ENCODE measurements around the gene PPP1R12C.
A peak's percentile ranks its signal among the peaks of the same experiment; 100 is the strongest.

Gene PPP1R12C

GRCh38 chr19:55146078-55146704 is 28.8 kb upstream of the PPP1R12C start:
- no peak for DNase-seq

- no peak for DNase-seq
Measured at GRCh38 chr19:55145232-55145631, 27.8 kb upstream of the PPP1R12C start.

DNA sequence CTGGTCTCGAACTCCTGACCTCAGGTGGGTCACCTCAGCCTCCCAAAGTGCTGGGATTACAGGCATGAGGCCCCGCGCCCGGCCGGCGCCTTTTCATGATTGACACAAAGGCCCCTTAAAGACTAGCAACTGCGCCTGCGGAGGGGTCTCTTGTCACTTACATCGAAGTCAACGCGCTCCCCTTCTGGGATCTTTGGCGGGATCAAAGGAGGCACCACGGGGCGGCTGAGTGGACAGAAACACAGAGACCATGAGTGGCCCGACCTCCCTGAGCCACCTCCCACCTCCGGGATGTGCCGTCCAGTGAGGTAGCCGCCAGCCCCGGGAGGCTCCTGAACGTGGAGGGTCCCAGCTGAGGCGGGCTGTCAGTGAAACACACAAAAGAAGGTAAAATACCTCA is 24.3 kb upstream of the PPP1R12C start:
- no peak for DNase-seq

- DNase-seq = no peak
Measured at GRCh38 chr19:55137915-55138314, 20.5 kb upstream of the PPP1R12C start.

DNA sequence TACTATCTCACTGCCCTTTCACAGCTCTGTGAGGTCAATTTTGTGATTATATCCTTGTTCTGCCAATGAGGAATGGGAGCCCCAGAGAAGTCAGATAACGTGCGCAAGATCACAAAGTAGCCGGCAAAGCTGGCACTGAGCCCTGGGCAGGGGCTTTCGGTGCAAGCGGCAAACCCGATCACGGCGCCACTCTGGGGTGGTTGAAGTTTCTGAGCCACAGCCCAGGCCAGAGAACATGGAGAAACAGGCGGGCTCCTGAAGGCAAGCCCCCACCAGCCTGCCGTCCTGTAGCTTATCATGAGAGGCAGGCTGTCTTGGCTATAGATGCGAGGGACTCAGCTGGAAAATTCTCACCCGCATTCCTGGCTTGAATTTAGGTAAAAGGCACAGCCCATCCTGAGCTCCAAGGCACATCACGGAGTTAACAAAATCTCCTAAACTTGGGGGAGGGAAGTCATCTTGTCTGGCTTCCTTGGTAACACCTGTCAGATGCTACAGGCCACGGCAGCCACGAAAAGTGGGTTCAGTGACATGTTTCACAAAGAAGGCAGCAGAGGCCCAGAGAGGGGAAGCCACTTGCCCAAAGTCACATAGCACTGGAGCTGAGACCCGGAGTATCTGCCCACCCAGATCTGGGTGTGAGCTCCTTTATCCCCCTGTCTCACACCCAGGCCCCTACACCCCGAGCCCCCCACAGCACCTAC is 19.1 kb upstream of the PPP1R12C start:
- no peak for DNase-seq

DNA sequence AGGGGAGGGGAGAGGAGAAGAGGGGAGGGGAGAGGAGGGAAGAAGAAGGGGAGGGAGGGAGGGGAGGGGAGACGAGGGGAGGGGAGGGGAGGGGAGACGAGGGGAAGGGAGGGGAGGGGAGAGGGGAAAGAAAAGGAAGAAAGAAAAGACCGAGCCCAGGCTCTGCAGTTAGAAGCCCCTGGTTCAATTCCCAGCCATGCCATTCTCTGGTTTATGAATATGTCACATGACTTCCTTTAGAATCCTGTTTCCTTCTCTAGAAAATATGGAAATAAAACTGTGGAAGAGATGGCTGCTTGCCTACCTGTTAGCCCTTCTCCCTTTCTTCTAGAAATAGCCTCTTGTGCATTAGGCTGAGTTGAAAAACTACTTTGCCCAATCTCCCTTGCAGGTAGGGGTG is 17.3 kb upstream of the PPP1R12C start:
- no peak for DNase-seq

DNA sequence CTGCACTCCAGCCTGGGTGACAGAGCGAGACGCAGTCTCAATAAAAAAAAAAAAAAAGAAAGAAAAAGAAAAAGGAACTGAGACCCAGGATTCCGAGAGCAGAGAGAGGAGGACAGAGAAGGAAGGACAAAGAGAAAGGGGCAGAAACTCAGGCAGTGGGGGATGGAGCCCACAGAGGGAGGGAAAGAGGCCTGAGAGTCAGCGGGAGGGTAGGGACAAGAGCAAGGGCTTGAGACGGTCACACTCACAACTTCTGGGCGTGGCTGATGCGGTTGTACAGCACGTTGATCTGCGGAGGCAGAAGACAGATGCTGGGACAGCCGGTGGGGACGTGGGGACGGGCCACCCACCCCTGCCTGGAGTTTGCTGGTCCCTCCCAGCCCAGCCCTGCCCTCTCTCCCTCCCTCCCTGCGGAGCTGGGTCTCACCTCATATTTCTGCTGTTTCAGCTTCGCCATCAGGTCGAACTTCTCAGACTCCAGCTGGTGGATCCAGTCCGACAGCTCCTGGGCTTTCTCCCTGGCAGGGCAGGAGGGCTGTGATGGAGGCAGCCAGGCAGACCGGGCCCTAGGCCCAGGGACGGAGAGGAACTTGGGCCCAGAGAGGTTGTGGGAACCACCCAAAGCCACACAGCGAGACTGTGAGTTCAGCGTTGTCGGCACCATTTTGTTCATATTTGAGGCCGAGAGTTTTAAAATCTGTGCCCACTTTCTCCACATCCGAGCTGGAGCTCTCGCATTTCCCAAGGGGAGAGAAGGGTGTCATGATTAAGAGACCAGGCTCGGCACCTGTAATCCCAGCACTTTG is 16.4 kb upstream of the PPP1R12C start:
- no peak for DNase-seq

- DNase-seq = no peak
Measured at GRCh38 chr19:55132453-55133129, 15.2 kb upstream of the PPP1R12C start.

GRCh38 chr19:55131421-55131820 is 14.0 kb upstream of the PPP1R12C start:
- no peak for DNase-seq

- DNase-seq = no peak
Measured at GRCh38 chr19:55119053-55119452, 1.6 kb upstream of the PPP1R12C start.

DNA sequence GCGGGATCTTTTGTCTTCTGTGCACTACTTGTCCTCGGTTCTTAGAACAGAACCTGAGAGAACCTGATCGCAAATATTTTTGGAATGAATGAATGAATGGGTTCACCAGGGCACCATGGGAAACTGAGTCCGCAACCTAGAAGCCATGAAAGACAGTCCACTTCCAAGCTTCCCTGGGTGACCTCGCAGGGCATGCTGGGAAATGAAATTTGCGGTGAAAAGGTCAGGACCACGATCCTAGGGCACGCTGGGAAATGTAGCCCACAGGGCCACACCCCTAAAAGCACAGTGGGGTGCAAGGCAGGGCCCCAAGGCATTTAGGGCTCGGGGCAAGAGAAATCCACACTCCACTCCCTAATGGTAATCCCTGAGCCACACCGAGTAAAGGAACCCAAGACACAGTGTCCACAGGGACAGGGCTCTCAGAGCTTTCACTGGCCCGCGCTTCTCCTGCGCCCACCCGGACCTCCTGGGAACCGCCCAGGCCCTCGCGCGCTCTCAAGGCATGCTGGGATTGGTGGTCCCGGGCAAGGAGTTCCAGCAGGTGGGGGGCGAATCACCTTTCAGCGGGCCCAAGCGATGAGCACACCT is 1.1 kb upstream of the PPP1R12C start:
- DNase-seq = no peak

- DNase-seq = peak; percentile 92
Measured at GRCh38 chr19:55117663-55118391, 390 bp upstream of the PPP1R12C start.

- DNase-seq = no peak
Measured at GRCh38 chr19:55116232-55116858, 1.1 kb downstream of the PPP1R12C start.

DNA sequence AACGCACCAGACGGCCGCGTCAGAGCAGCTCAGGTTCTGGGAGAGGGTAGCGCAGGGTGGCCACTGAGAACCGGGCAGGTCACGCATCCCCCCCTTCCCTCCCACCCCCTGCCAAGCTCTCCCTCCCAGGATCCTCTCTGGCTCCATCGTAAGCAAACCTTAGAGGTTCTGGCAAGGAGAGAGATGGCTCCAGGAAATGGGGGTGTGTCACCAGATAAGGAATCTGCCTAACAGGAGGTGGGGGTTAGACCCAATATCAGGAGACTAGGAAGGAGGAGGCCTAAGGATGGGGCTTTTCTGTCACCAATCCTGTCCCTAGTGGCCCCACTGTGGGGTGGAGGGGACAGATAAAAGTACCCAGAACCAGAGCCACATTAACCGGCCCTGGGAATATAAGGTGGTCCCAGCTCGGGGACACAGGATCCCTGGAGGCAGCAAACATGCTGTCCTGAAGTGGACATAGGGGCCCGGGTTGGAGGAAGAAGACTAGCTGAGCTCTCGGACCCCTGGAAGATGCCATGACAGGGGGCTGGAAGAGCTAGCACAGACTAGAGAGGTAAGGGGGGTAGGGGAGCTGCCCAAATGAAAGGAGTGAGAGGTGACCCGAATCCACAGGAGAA is 1.9 kb downstream of the PPP1R12C start:
- DNase-seq = no peak

DNA sequence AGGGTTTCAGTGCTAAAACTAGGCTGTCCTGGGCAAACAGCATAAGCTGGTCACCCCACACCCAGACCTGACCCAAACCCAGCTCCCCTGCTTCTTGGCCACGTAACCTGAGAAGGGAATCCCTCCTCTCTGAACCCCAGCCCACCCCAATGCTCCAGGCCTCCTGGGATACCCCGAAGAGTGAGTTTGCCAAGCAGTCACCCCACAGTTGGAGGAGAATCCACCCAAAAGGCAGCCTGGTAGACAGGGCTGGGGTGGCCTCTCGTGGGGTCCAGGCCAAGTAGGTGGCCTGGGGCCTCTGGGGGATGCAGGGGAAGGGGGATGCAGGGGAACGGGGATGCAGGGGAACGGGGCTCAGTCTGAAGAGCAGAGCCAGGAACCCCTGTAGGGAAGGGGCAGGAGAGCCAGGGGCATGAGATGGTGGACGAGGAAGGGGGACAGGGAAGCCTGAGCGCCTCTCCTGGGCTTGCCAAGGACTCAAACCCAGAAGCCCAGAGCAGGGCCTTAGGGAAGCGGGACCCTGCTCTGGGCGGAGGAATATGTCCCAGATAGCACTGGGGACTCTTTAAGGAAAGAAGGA is 2.8 kb downstream of the PPP1R12C start:
- no peak for DNase-seq

DNA sequence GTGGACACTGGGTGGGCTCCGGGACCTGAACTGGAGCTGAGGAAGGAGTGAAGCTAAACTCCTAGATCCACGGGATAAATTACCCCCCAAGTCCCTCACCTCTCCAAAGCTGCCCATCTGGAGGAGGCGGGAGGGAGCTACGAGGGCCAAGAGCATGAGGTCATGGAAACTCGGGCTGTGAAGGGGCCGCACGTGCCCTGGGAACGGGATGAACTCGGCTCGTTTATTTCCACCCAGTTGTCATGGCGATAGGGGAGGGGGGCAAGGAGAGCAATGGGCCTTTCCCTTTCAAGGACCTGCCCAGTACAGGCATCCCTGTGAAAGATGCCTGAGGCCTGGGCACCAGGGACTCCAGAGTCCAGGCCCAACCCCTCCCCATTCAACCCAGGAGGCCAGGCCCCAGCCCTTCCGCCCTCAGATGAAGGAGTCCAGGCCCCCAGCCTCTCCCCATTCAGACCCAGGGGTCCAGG is 3.8 kb downstream of the PPP1R12C start:
- DNase-seq = no peak

DNA sequence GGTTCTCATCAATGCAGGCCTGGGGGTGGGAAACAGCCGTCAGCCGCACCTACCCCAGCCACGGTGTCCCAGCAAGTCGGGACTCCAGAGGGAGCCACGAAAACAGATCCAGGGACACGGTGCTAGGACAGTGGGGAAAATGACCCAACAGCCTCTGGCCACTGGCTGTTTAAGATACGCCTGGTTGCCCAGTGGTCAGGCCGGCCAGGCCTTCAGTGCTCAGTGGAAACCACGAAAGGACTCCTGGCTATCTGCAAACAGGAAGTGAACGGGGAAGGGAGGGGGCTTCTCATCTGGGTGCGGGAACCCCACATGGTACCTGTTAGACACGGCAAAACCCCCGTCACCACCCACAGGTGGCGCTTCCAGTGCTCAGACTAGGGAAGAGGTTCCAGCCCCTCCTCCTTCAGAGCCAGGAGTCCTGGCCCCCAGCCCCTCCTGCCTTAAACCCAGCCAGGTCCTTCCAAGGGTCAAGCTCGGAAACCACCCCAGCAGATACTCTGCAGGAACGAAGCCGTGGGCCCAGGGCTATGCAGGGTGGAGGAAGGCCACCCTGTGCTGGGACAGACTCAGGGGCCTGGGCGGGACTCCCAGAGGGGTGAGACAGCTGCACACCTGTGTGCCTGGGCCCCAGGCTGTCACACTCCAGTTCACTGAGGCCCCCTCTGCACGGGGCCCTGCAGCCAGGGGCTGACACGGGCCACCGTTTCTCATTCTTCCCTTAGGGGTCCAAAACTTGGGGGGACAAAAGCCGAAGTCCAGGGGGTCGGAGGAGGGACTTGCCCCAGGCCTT is 4.5 kb downstream of the PPP1R12C start:
- no peak for DNase-seq

DNA sequence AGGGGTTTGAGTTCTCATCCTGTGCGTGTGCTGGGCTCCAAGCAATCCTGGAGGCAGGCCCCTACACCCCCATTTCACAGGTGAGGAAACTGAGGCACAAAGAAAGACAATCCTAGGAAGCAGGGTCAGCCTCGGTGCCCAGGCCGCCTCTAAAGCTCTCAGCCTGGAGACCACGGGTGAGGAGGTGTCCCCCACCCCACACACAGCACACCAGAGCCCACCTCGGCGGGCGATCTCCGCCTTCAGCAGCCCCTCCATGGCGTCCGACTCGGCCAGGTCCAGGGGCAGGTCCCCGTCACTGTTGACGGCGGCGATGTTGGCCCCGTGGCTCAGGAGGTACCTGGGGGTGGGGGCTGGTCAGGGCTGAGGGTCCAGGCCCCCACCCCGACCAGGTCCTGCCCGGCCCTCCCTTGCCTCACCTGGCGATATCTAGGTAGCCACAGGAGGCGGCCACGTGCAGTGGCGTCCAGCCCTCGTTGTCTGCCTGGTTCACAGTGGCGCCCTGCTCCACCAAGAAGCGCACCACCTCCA is 5.1 kb downstream of the PPP1R12C start:
- DNase-seq = no peak

GRCh38 chr19:55111238-55111831 is 6.1 kb downstream of the PPP1R12C start:
- DNase-seq = no peak

All from activated CD4-positive, alpha-beta T cell treated with anti-CD3 and anti-CD28 coated beads for 1 hour (primary cell).